ENCODE results near the gene IMMP2L. TPM values are rescaled to one million over a fixed set of nuclear protein-coding genes. Genes with fewer than 3 reads are reported as not detected.

IMMP2L gene
- total RNA-seq, 4 donors from 2014 or later, result 19.0 to 37.2 (median 21.3) TPM

DNA sequence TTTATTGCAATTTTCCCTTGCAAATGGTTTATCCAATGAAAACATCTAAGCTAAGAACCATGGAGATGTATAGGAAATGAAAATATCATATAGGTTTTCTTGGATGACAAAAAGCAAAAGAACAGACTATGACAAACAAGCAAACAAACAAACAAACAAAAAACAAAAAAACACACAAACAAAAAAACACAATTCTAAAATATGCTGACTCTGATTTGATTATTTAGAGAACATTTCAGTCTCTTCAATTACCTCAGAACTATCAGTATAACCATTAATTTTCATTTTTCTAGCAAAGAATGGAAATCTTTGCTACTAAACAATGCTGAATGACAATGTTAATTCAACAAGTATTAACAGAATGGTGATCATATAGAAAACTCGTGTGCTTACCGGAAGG is 840.9 kb downstream of the IMMP2L start:
- TF ChIP-seq, protein P1, sequence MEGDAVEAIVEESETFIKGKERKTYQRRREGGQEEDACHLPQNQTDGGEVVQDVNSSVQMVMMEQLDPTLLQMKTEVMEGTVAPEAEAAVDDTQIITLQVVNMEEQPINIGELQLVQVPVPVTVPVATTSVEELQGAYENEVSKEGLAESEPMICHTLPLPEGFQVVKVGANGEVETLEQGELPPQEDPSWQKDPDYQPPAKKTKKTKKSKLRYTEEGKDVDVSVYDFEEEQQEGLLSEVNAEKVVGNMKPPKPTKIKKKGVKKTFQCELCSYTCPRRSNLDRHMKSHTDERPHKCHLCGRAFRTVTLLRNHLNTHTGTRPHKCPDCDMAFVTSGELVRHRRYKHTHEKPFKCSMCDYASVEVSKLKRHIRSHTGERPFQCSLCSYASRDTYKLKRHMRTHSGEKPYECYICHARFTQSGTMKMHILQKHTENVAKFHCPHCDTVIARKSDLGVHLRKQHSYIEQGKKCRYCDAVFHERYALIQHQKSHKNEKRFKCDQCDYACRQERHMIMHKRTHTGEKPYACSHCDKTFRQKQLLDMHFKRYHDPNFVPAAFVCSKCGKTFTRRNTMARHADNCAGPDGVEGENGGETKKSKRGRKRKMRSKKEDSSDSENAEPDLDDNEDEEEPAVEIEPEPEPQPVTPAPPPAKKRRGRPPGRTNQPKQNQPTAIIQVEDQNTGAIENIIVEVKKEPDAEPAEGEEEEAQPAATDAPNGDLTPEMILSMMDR (IDR thresholded peaks at IDR 0.05; ENCODE audit: low read depth), result no peak

DNA sequence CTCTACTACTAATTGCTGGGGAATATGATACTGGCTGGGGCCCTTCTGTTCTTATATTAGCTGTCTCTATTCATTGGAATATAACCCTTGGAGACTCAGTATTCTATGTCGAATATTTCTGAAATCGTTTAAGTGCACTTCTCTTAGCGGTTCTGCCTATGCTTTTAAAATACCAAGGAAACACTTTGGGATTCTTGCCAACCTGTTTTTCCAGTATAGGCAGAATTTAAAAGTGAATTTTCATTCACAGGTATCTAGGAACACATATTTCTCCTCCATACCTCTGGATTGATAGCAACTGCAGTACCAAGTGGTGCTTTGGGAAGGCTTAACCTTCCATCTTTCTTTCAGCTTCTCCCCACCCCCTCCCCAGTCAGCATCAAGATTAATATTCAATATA is 841.7 kb downstream of the IMMP2L start:
- TF ChIP-seq, protein P1 (IDR thresholded peaks at IDR 0.05; ENCODE audit: low read depth), result no peak

- TF ChIP-seq, protein P1 (IDR thresholded peaks at IDR 0.05; ENCODE audit: low read depth), result no peak
Measured at GRCh38 chr7:110719741-110720140, 842.6 kb downstream of the IMMP2L start.

DNA sequence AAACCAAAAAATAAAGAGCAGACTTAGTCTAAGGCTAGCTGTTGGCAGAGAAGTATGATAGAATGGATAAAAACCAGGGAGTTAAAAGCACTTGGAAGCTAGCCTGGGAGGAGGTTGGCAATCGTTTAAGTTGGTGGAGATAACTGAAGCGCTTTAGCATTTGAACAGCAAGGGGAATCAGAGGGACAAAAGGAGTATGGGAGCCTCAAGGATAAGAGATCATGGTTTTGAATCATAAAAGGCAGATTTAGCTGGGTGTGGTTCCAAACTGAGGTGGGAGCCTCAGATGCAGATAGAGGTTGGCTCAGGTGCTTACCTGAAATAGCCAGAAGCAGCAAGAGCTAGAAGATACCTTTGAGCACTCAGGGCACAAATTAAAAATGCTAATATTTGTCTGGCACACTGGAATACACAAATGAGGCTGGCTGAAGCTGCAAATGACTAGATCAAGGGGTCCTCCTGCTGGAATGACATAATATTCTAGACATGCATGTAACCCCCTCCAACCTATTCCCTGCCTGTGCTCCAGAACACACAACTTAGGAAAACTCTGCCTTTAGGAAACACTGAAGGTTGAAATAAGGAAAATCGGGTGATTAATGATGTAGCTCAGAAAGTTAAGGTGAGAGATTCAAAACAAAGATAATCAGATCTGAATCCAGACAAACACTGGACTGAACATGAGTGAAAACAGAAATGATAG is 843.6 kb downstream of the IMMP2L start:
- TF ChIP-seq, protein P1 (IDR thresholded peaks at IDR 0.05; ENCODE audit: low read depth), result no peak

DNA sequence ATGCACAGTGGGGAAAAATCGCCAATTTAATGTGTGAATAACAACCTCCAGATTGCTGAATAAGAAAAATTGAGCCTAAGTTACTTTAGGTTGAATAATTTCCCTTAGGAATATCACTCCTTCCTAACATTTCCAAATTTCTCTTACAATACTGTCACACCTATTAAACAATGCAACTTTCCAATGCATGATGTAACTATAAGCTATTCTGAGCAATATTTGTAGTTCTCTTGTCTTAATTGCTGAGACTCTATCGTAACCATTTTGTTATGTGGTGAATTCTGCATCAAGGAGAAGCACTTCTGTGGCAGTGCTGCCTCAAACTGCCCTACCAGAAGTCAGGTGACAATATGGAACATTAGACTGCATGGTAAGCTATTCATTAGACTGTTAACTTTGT is 858.1 kb downstream of the IMMP2L start:
- TF ChIP-seq, protein P1 (IDR thresholded peaks at IDR 0.05; ENCODE audit: low read depth), result no peak

DNA sequence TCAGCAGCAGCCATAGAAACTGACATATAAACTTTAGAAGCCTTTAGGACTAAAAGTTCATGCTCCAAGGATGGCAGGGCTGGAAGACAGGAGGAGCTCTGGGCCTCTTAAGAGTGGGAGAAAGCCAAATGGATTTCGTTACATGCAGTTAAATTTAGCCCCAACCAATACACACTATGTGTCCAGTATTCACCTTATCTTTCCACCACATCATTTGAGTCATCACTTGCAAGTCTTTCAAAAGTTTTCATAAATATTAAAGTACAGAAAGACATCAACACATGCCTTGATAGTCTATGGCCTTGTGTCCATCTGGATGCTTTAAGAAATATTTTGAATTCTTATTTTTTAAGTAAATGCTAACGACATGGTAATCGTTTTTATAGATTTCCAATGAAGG is 863.7 kb downstream of the IMMP2L start:
- TF ChIP-seq, protein P1 (IDR thresholded peaks at IDR 0.05; ENCODE audit: low read depth), result no peak

DNA sequence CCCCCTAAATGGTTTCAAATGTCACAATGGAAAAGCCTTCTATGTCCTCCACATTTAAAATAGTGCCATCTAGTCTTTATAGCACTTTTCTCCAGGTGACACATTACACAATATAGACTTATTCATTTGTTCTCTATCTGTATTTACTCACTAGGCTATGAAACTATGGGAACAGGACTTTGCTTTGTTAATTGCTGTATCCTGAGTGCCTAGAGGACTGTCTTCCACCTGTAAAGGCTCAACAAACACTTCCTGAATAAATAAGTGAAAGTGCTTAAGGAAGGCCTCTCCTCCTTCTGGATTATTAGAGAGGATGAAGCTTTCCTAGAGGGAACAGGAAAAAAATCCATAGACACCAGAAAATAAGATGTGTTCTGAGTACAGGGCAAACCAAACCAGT is 868.9 kb downstream of the IMMP2L start:
- TF ChIP-seq, protein P1 (IDR thresholded peaks at IDR 0.05; ENCODE audit: low read depth), result no peak

Data from subcutaneous adipose tissue (tissue), 4 donors.